ENCODE data around the gene ADGRB2.

GRCh38 chr1:31776032-31776431 is 11.9 kb upstream of the ADGRB2 start:
- TF ChIP-seq POLR2A (IDR thresholded peaks at IDR 0.05; ENCODE audit: low read length) (no peak), GATA1 (IDR thresholded peaks at IDR 0.05; ENCODE audit: low read depth, low read length) (no peak)
